ENCODE results near the gene DYRK4.
A peak's percentile ranks its signal among the peaks of the same experiment; 100 is the strongest.

Gene DYRK4

GRCh38 chr12:4610481-4610880 lies 48.5 kb downstream of the DYRK4 start:
- Histone ChIP-seq H2BK12ac (ENCODE audit: low read length) (no peak overlapping the region), H2BK120ac (ENCODE audit: low read depth, low read length) (no peak overlapping the region), H3K79me1 (ENCODE audit: low read depth, low read length) (no peaks in the 10 kb centered on the region), H2AK5ac (ENCODE audit: low read depth, low read length) (no peak overlapping the region), H3K14ac (ENCODE audit: low read length) (no peak overlapping the region), H2BK5ac (ENCODE audit: low read length) (no peak overlapping the region), H4K8ac (ENCODE audit: low read depth, low read length) (no peak overlapping the region), H3K27me3 (ENCODE audit: control insufficient read depth in 3 of 3, insufficient read depth in 3 of 3, low read depth in 1 of 3, low read length in 3 of 3) (no peaks in the 10 kb centered on the region), H3K4me1 (ENCODE audit: control insufficient read depth in 2 of 2, insufficient read depth in 1 of 2, low read depth in 1 of 2, low read length in 2 of 2) (peaks cover 0 to 8% of the 10 kb centered on the region in 2 donors), H3K9me3 (replicated peaks in 1 of 2; ENCODE audit: control insufficient read depth in 2 of 2, insufficient read depth in 1 of 2, low read depth in 1 of 2, low read length in 2 of 2) (no peaks in the 10 kb centered on the region), H3K23ac (ENCODE audit: low read depth, low read length, poor library complexity) (no peak overlapping the region), H2AFZ (ENCODE audit: low read length) (no peak overlapping the region), H3K36me3 (replicated peaks in 1 of 2; ENCODE audit: control insufficient read depth in 2 of 2, insufficient read depth in 2 of 2, low read length in 2 of 2) (peaks cover 8 to 71% of the 10 kb centered on the region in 2 donors), H3K18ac (ENCODE audit: low read length) (no peak overlapping the region), H3K9ac (ENCODE audit: low read depth, low read length, poor library complexity) (no peak overlapping the region), H3K27ac (replicated peaks; ENCODE audit: low read length) (no peak overlapping the region), H3K4ac (ENCODE audit: low read length) (no peak overlapping the region), H3K4me2 (ENCODE audit: insufficient read depth, low read length, poor library complexity, severe bottlenecking) (no peak overlapping the region), H3K4me3 (ENCODE audit: low read length in 2 of 2) (no peak overlapping the region), H4K91ac (ENCODE audit: low read depth, low read length, poor library complexity) (no peak overlapping the region), H2BK15ac (ENCODE audit: low read length) (no peak overlapping the region)
- no peak for DNase-seq (ENCODE audit: low spot score)
- no CpG with 5 or more reads among the region's 4 CpGs for WGBS, 2 donors (ENCODE audit: extremely low coverage in 2 of 2, insufficient read length in 2 of 2, insufficient replicate concordance in 1 of 2)

- DNase-seq (ENCODE audit: low spot score): no peak
- 100% methylated on average over 1 of the region's 9 CpGs; no CpG with 5 or more reads in 1 of the 2 donors for WGBS, 2 donors (ENCODE audit: extremely low coverage in 2 of 2, insufficient read length in 2 of 2, insufficient replicate concordance in 1 of 2)
- Histone ChIP-seq H3K36me3 (replicated peaks in 1 of 2; ENCODE audit: control insufficient read depth in 2 of 2, insufficient read depth in 2 of 2, low read length in 2 of 2) (peaks cover 8 to 52% of the 10 kb centered on the region in 2 donors), H2BK12ac (ENCODE audit: low read length) (peak overlapping the region; percentile 30), H3K18ac (ENCODE audit: low read length) (no peak overlapping the region), H3K23ac (ENCODE audit: low read depth, low read length, poor library complexity) (no peak overlapping the region), H2AFZ (ENCODE audit: low read length) (no peak overlapping the region), H2BK120ac (ENCODE audit: low read depth, low read length) (no peak overlapping the region), H2BK15ac (ENCODE audit: low read length) (no peak overlapping the region), H4K8ac (ENCODE audit: low read depth, low read length) (no peak overlapping the region), H3K4me2 (ENCODE audit: insufficient read depth, low read length, poor library complexity, severe bottlenecking) (no peak overlapping the region), H3K79me1 (ENCODE audit: low read depth, low read length) (no peaks in the 10 kb centered on the region), H3K9me3 (replicated peaks in 1 of 2; ENCODE audit: control insufficient read depth in 2 of 2, insufficient read depth in 1 of 2, low read depth in 1 of 2, low read length in 2 of 2) (no peaks in the 10 kb centered on the region), H3K27me3 (ENCODE audit: control insufficient read depth in 3 of 3, insufficient read depth in 3 of 3, low read depth in 1 of 3, low read length in 3 of 3) (no peaks in the 10 kb centered on the region), H3K4me3 (ENCODE audit: low read length in 2 of 2) (no peak overlapping the region), H3K4me1 (ENCODE audit: control insufficient read depth in 2 of 2, insufficient read depth in 1 of 2, low read depth in 1 of 2, low read length in 2 of 2) (no peaks in the 10 kb centered on the region), H3K27ac (replicated peaks; ENCODE audit: low read length) (no peak overlapping the region), H3K4ac (ENCODE audit: low read length) (no peak overlapping the region), H2AK5ac (ENCODE audit: low read depth, low read length) (no peak overlapping the region), H2BK5ac (ENCODE audit: low read length) (peak overlapping the region; percentile 33), H4K91ac (ENCODE audit: low read depth, low read length, poor library complexity) (no peak overlapping the region), H3K14ac (ENCODE audit: low read length) (peak overlapping the region; percentile 33), H3K9ac (ENCODE audit: low read depth, low read length, poor library complexity) (peak overlapping the region; percentile 47)
Measured at GRCh38 chr12:4615667-4616066, 53.7 kb downstream of the DYRK4 start.

GRCh38 chr12:4621511-4621910 lies 59.5 kb downstream of the DYRK4 start:
- Histone ChIP-seq H4K91ac (ENCODE audit: low read depth, low read length, poor library complexity) (no peak overlapping the region), H3K79me1 (ENCODE audit: low read depth, low read length) (no peaks in the 10 kb centered on the region), H2BK12ac (ENCODE audit: low read length) (no peak overlapping the region), H3K36me3 (replicated peaks in 1 of 2; ENCODE audit: control insufficient read depth in 2 of 2, insufficient read depth in 2 of 2, low read length in 2 of 2) (no peaks in the 10 kb centered on the region), H3K4me1 (ENCODE audit: control insufficient read depth in 2 of 2, insufficient read depth in 1 of 2, low read depth in 1 of 2, low read length in 2 of 2) (no peaks in the 10 kb centered on the region), H2BK5ac (ENCODE audit: low read length) (no peak overlapping the region), H3K18ac (ENCODE audit: low read length) (no peak overlapping the region), H3K4me2 (ENCODE audit: insufficient read depth, low read length, poor library complexity, severe bottlenecking) (no peak overlapping the region), H4K8ac (ENCODE audit: low read depth, low read length) (no peak overlapping the region), H3K9me3 (replicated peaks in 1 of 2; ENCODE audit: control insufficient read depth in 2 of 2, insufficient read depth in 1 of 2, low read depth in 1 of 2, low read length in 2 of 2) (no peaks in the 10 kb centered on the region), H2AK5ac (ENCODE audit: low read depth, low read length) (no peak overlapping the region), H3K14ac (ENCODE audit: low read length) (no peak overlapping the region), H2AFZ (ENCODE audit: low read length) (no peak overlapping the region), H3K4ac (ENCODE audit: low read length) (no peak overlapping the region), H3K4me3 (ENCODE audit: low read length in 2 of 2) (no peak overlapping the region), H3K27me3 (ENCODE audit: control insufficient read depth in 3 of 3, insufficient read depth in 3 of 3, low read depth in 1 of 3, low read length in 3 of 3) (peaks cover 0 to 3% (median 0%) of the 10 kb centered on the region in 3 experiments), H2BK120ac (ENCODE audit: low read depth, low read length) (no peak overlapping the region), H2BK15ac (ENCODE audit: low read length) (no peak overlapping the region), H3K23ac (ENCODE audit: low read depth, low read length, poor library complexity) (no peak overlapping the region), H3K9ac (ENCODE audit: low read depth, low read length, poor library complexity) (no peak overlapping the region), H3K27ac (replicated peaks; ENCODE audit: low read length) (no peak overlapping the region)
- WGBS, 2 donors (ENCODE audit: extremely low coverage in 2 of 2, insufficient read length in 2 of 2, insufficient replicate concordance in 1 of 2): no CpG with 5 or more reads among the region's 3 CpGs
- no peak for DNase-seq (ENCODE audit: low spot score)

- Histone ChIP-seq H2BK5ac (ENCODE audit: low read length) (no peak overlapping the region), H2AFZ (ENCODE audit: low read length) (no peak overlapping the region), H3K4ac (ENCODE audit: low read length) (no peak overlapping the region), H2BK120ac (ENCODE audit: low read depth, low read length) (no peak overlapping the region), H3K79me1 (ENCODE audit: low read depth, low read length) (no peaks in the 10 kb centered on the region), H3K14ac (ENCODE audit: low read length) (no peak overlapping the region), H3K27me3 (ENCODE audit: control insufficient read depth in 3 of 3, insufficient read depth in 3 of 3, low read depth in 1 of 3, low read length in 3 of 3) (peaks cover 0 to 6% (median 0%) of the 10 kb centered on the region in 3 experiments), H3K4me1 (ENCODE audit: control insufficient read depth in 2 of 2, insufficient read depth in 1 of 2, low read depth in 1 of 2, low read length in 2 of 2) (peaks cover 0 to 1% of the 10 kb centered on the region in 2 donors), H3K4me2 (ENCODE audit: insufficient read depth, low read length, poor library complexity, severe bottlenecking) (no peak overlapping the region), H4K91ac (ENCODE audit: low read depth, low read length, poor library complexity) (peak overlapping the region; percentile 26), H3K4me3 (ENCODE audit: low read length in 2 of 2) (no peak overlapping the region), H3K9me3 (replicated peaks in 1 of 2; ENCODE audit: control insufficient read depth in 2 of 2, insufficient read depth in 1 of 2, low read depth in 1 of 2, low read length in 2 of 2) (no peaks in the 10 kb centered on the region), H2AK5ac (ENCODE audit: low read depth, low read length) (no peak overlapping the region), H2BK15ac (ENCODE audit: low read length) (no peak overlapping the region), H3K36me3 (replicated peaks in 1 of 2; ENCODE audit: control insufficient read depth in 2 of 2, insufficient read depth in 2 of 2, low read length in 2 of 2) (no peaks in the 10 kb centered on the region), H3K9ac (ENCODE audit: low read depth, low read length, poor library complexity) (no peak overlapping the region), H3K23ac (ENCODE audit: low read depth, low read length, poor library complexity) (no peak overlapping the region), H4K8ac (ENCODE audit: low read depth, low read length) (no peak overlapping the region), H2BK12ac (ENCODE audit: low read length) (no peak overlapping the region), H3K18ac (ENCODE audit: low read length) (no peak overlapping the region), H3K27ac (replicated peaks; ENCODE audit: low read length) (no peak overlapping the region)
- DNase-seq (ENCODE audit: low spot score): no peak
- WGBS, 2 donors (ENCODE audit: extremely low coverage in 2 of 2, insufficient read length in 2 of 2, insufficient replicate concordance in 1 of 2): no CpG with 5 or more reads among the region's 5 CpGs
Measured at GRCh38 chr12:4626543-4626942, 64.5 kb downstream of the DYRK4 start.

All from neuronal stem cell (in vitro differentiated cells).